Stromal cell of bone marrow (primary cell): ENCODE results near the gene ZNF214.

Source experiments
- DNase-seq: peaks from one replicate; pipeline ENCODE4 v3.0.0-alpha.2; 2012; ENCODE audit warnings: low read depth

Gene ZNF214

GRCh38 chr11:7020183-7020917, at the start of gene ZNF214, which contains the start of gene NLRP14:
ZNF214 (minus strand) TSS chr11:7020346; CDS start chr11:7002835, 17,511 bp downstream.
NLRP14 (plus strand) TSS chr11:7020479; CDS start chr11:7038587, 18,108 bp downstream.
- DNase-seq, result peak; percentile 92

- no peak for DNase-seq
Measured at GRCh38 chr11:7062534-7062933, 42.4 kb upstream of the ZNF214 start.

- peak; percentile 89 for DNase-seq
Measured at GRCh38 chr11:7060868-7061267, 40.7 kb upstream of the ZNF214 start.

GRCh38 chr11:7057641-7058040, 37.5 kb upstream of the ZNF214 start:
- no peak for DNase-seq

GRCh38 chr11:7056828-7057513, 36.8 kb upstream of the ZNF214 start:
- DNase-seq, result no peak

- no peak for DNase-seq
Measured at GRCh38 chr11:7050191-7050590, 30.0 kb upstream of the ZNF214 start.

- DNase-seq, result peak; percentile 58
Measured at GRCh38 chr11:7046474-7047175, 26.5 kb upstream of the ZNF214 start.

GRCh38 chr11:7034019-7034418, 13.9 kb upstream of the ZNF214 start:
- DNase-seq, result no peak

GRCh38 chr11:7032692-7033091, 12.5 kb upstream of the ZNF214 start:
- no peak for DNase-seq

- DNase-seq, result no peak
Measured at GRCh38 chr11:7031471-7031871, 11.3 kb upstream of the ZNF214 start.

- DNase-seq, result no peak
Measured at GRCh38 chr11:7030836-7031235, 10.7 kb upstream of the ZNF214 start.

GRCh38 chr11:7028141-7028540, 8.0 kb upstream of the ZNF214 start:
- no peak for DNase-seq

GRCh38 chr11:7021318-7021717, 1.2 kb upstream of the ZNF214 start:
- no peak for DNase-seq

GRCh38 chr11:7019500-7020182, 505 bp downstream of the ZNF214 start:
- peak; percentile 9 for DNase-seq

- DNase-seq, result no peak
Measured at GRCh38 chr11:7016011-7016410, 4.1 kb downstream of the ZNF214 start.

GRCh38 chr11:7014118-7014517, 6.0 kb downstream of the ZNF214 start:
- DNase-seq, result no peak

- DNase-seq, result peak; percentile 9
Measured at GRCh38 chr11:7004482-7004881, 15.7 kb downstream of the ZNF214 start.

GRCh38 chr11:6995703-6996102, 24.4 kb downstream of the ZNF214 start:
- no peak for DNase-seq

- DNase-seq, result peak; percentile 54
Measured at GRCh38 chr11:6992457-6993417, 27.4 kb downstream of the ZNF214 start.

- no peak for DNase-seq
Measured at GRCh38 chr11:6992026-6992425, 28.1 kb downstream of the ZNF214 start.

GRCh38 chr11:6991227-6991626, 28.9 kb downstream of the ZNF214 start:
- no peak for DNase-seq
